GM23248 (cell line): Measurements from ENCODE around the gene PHOSPHO2.

ENCODE experiments used
- EZH2 ChIP-seq: fragments of 200-600 bp; sonication (generic); IDR thresholded peaks from 2 replicates; pipeline ENCODE4 v1.6.1; 2018; ENCODE audit warnings: antibody characterized with exemption, mild to moderate bottlenecking; ENCODE audit not compliant: insufficient read depth, poor library complexity, severe bottlenecking
- EZH2phosphoT487 ChIP-seq: fragments of 200-600 bp; sonication (generic); IDR thresholded peaks from 2 replicates; pipeline ENCODE4 v1.6.1; 2018; ENCODE audit warnings: antibody characterized with exemption, moderate library complexity, mild to moderate bottlenecking, low read depth; ENCODE audit not compliant: insufficient read depth

DNA sequence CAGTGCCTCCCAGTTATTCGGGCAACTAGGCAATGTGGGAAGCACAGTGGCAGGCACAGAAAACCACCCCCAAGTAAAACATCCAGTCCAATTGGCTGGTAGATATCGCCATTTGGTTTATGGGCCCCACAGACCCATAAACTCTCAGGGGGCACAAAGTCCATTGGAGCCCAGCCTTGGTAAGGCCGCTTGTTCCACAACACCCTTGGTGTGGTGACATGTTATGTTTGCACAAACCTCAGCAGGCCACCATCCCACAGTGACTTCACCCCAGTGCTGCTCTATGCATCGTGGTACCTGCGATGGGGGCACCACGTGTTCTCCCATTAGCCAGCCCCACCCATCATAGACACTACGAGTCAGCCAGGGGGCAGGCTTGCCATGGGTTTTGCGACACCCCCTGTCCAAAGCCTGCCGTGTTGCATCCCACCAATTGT lies 18.5 kb downstream of the PHOSPHO2 start:
- TF ChIP-seq EZH2, result no peak
- TF ChIP-seq EZH2phosphoT487, result no peak
